GM21825 (cell line): ENCODE measurements around the gene ERMN.

ENCODE experiments used
- ATAC-seq: cut with Tn5 transposase; IDR thresholded peaks from one replicate; pipeline ENCODE4 v1.9.1; 2021; ENCODE audit warnings: mild to moderate bottlenecking, moderate library complexity; ENCODE audit not compliant: unreplicated experiment

ERMN gene

DNA sequence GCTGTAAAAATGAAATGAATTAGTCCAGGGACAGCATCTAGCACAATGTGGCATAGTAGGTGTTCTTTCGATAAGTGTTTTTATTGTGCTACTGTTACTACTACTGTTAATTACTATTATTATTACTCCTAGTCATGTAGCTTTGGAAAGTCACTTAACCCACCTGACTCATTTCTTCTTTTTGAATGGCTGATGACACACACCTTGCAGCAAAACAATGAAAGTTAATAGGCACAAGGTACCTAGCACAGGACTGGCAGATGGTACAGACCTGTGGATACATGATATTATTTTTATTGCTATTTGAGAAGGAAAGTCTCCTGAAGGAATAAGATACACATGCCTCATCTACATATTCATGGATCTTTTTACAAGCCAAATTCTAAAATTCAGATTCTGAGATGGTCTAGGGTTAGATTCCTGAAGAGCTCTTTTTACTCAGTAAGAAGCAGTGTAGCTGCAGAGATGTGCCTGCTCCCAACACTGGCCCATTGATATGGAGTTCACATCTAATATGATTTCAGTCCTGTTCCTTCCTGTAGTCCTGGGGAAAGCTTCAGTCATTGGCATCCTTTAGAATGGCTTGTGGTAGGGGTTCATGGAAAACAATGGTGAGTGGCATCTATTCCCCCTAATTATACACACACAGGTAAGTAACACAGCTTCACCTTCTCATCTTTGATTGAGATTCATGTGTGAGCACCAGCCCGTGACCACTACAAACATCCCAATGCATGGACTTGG is 7.9 kb upstream of the ERMN start:
- no peak for ATAC-seq

- ATAC-seq = no peak
Observed at GRCh38 chr2:157329524-157329923, 3.9 kb upstream of the ERMN start.

DNA sequence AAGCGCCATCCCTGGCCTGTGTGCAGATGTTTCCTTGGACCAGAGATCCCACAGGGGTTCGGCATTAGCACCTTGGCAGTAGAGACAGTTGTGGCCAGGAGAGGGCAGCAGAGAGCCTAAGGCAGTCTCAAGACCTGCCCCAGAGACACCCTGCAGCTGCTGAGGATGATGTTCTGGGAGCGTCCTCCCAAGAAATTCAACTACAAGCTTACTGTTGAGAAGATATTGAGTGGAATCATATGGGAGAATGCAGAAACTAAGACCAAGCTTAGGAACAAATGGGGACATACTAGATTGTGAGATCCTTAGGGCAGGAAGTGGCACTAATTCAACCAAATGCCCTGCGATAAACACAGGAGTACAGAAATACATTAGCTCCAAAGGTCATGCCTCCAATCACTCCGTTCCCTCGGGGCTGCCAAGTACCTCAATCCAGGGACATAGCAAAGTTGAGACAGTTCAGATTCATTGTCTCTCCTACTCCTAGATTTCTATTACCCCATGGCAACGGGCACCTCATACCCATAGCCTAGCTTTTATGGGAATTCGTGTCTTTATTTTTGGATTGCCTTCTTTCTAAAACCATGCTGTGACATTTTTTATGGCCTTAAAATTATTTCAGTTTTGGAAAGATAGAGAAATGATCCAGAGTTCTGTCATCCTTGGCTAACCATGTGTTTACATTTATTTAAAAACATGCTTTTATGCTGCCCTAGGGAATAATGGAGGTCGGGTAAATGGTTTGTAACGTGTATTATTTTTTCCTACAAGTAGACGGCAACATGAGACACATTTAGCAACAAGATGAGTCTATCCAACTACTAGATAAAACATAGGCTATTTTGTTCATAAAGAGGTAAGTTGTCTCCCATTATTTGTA is 2.2 kb upstream of the ERMN start:
- peak; percentile 99 for ATAC-seq

- ATAC-seq = peak; percentile 4
Observed at GRCh38 chr2:157327200-157327599, 1.6 kb upstream of the ERMN start.

DNA sequence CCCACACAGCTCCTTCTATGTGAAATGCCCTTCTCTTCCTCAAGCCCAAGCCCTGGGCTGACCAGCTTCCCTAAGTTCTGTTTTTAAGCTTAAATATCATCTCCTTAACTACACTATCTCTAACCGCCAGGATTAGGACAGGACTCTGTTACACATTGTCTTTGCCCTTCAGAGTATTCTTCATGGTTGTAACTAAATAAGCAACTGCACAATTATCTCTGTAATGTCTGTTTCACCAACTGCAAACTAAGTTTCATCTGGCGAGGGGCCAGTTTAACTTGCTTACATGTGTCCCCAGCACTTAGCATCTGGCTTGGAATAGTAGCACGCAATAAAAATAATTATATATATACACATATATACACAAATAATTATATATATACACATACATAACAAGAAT is 1.1 kb upstream of the ERMN start:
- no peak for ATAC-seq

DNA sequence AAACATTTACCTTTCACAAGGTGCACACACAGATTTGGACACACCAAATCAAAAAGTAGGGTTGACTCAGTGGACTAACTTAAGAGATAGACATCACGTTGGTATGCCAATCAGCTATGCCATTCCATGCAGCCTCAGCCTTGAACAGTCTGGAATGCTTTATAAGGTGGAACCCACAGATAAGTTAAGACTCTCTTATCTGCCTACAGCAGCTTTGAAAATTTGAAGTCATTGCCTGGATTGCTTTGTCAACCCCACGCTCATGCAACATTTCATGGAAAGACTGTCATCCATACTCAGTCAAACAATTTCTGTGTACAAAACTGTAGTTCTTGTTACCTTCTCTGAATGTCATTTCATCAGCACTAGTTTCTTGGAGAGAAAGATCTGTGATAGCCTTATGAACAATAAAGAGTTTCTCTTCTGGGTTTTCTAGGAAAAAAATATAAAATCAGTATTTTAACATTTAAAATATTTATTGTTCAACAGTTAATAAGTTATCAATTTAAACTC is 1.2 kb downstream of the ERMN start:
- no peak for ATAC-seq

- no peak for ATAC-seq
Observed at GRCh38 chr2:157322432-157322831, 3.2 kb downstream of the ERMN start.

GRCh38 chr2:157321466-157321865 is 4.2 kb downstream of the ERMN start:
- no peak for ATAC-seq

- no peak for ATAC-seq
Observed at GRCh38 chr2:157320409-157320808, 5.2 kb downstream of the ERMN start.

- ATAC-seq = no peak
Observed at GRCh38 chr2:157319795-157320194, 5.8 kb downstream of the ERMN start.

GRCh38 chr2:157318884-157319283 is 6.7 kb downstream of the ERMN start:
- no peak for ATAC-seq

- ATAC-seq = no peak
Observed at GRCh38 chr2:157315901-157316300, 9.7 kb downstream of the ERMN start.

DNA sequence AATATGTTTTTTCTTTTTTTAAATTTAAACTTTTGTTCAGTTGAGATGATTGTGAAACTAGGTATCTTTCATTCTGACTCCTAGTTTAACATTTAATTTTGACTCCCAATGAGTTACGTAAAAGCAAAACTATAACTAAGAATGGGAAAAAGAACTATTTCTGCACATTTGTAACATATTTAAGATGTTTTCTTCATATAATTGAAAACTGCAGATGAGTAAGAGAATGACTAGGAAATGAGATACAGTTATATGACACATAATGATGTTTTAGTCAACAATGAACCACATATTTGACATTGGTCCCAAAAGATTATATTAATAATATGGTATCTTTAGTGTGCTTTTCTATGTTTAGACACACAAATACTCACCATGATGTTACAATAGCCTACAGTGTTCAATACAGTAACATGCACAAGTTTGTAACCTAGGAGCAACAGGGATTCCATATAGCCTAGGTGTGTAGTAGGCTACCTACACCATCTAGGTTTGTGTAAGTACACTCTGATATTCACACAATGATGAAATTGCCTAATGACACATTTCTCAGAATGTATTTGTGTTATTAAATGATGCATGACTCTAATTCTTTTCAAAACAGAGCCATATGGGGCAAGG is 12.6 kb downstream of the ERMN start:
- no peak for ATAC-seq

DNA sequence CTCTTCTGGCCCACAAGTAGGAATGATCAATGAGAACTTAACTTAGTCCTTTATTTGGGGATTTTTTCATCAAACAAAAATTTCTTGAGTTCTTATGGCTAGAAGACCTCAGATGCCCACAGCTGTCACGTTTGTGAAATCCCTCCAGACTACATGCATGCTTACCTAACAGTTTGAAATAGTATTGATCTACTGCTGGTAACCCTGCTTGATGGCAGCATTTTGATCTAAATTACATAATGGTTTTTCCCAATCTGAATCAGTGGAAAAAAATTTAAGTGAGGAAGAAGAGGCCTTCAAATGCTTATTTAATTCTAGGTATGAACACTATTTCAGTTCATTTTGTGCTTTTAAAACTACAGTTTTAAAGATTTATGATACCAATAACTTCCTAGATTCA is 13.9 kb downstream of the ERMN start:
- no peak for ATAC-seq

- no peak for ATAC-seq
Observed at GRCh38 chr2:157309878-157310277, 15.7 kb downstream of the ERMN start.

GRCh38 chr2:157307021-157307420 is 18.6 kb downstream of the ERMN start:
- no peak for ATAC-seq

DNA sequence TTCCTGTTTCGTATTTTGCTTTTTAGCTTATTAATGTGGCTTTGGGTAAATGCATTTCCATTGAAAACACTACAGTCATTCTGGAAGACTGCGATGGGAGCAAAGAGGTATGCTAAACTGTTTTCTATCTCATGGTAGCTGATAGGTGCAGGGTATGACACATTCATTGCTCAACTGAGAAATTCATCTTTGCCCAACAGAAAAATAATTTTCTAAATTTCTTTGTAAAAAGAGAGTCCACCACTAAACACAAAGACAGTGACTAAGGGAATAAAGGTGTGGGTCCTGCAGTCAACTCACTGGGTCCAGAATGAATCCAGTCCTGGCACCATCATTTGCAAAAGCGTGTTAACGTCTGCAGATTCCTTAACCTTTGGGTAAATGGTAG is 19.9 kb downstream of the ERMN start:
- ATAC-seq = no peak

DNA sequence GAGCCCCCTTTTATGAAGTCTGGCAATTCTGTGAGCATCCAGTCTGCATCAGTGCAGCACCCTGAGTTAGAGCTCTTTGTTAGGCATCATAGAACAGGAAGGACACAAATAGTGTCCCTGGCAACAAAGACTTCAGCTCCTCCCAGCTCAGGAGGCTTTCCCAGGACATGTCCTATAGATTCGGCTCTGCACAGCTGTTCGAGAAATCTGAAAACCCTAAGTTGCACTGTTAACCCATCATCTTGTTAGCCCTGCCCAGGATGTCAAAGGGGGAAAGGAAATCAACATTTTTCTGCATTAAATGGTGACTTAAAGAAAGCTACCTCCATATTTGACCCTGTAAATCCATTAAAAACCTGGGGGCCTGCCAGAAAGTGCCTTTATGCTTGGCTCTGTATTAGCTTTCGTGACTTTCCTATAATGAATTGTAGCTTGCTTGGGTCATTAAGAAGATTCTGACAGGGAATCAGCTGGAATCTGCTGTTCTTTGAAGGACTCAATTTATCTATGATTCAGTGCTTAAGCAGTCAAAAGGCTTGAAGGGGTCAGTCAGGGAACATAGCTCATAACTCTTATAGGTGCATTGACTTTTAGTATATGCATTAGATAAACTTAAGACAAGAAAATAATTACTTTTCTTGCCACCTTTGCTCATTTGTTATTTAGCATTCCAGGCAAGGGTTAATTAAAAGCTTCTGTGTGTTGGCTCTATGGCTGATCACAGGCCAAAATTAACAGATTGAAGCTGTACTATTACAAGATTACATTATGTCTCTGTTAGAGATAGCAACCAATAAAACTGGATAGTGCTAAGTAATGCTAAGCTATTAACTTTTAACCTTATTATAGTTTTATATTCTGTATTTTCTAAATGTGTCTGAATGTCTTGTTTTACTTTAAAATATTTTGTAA is 20.6 kb downstream of the ERMN start:
- ATAC-seq = no peak

- no peak for ATAC-seq
Observed at GRCh38 chr2:157303612-157304011, 22.0 kb downstream of the ERMN start.

GRCh38 chr2:157302492-157303099 is 23.0 kb downstream of the ERMN start:
- peak; percentile 79 for ATAC-seq
